Stomach (tissue), 9 donors: ENCODE data around the gene GBX1. TPM values are rescaled to one million over a fixed set of nuclear protein-coding genes. Genes with fewer than 3 reads are reported as not detected.

Experiments used
- DNase-seq, 2 donors: peaks; one replicate each; pipeline versions ENCODE4 v3.0.0 to v3.0.0-alpha.2; 2013 to 2019
- H3K27ac ChIP-seq, 5 donors: fragments of 200-600 bp in 4 of 5; sonication (generic) in 4 of 5; one replicate each; pipeline ENCODE4 v1.5.1; 2013 to 2019; ENCODE audit warnings: mild to moderate bottlenecking in 1 of 5, moderate library complexity in 1 of 5
- H3K27me3 ChIP-seq, 3 donors: fragments of 200-600 bp; sonication (generic); one replicate each; pipeline ENCODE4 v1.5.1; 2017 to 2019; ENCODE audit warnings: mixed run types in 1 of 3
- H3K36me3 ChIP-seq, 4 donors: fragments of 200-600 bp; sonication (generic); 1 replicate in 3 of 4; 2 replicates in 1 of 4; pipeline ENCODE4 v1.5.1; 2016 to 2019
- H3K4me1 ChIP-seq, 4 donors: fragments of 200-600 bp; sonication (generic); one replicate each; pipeline ENCODE4 v1.5.1; 2016 to 2019
- H3K4me3 ChIP-seq, 4 donors: fragments of 200-600 bp; sonication (generic) in 3 of 4; one replicate each; pipeline ENCODE4 v1.5.1; 2016 to 2019; ENCODE audit warnings: mild to moderate bottlenecking in 1 of 4
- H3K9me3 ChIP-seq, 4 donors: fragments of 200-600 bp; sonication (generic); one replicate each; pipeline ENCODE4 v1.5.1; 2016 to 2019
- CTCF ChIP-seq, 7 experiments: fragments of 450-650 bp in 4 of 7; fragments of 200-600 bp in 3 of 7; sonication (generic) in 3 of 7; IDR thresholded peaks; one replicate each; pipeline ENCODE4 v1.5.1; 2016 to 2019; ENCODE audit warnings: antibody characterized with exemption in 7 of 7, control low read depth in 2 of 7, mild to moderate bottlenecking in 1 of 7
- EP300 ChIP-seq: sonication (generic); formaldehyde crosslinking; IDR thresholded peaks from one replicate; pipeline ENCODE4 v1.6.1; 2017; ENCODE audit warnings: antibody characterized with exemption
- POLR2A ChIP-seq, 4 donors: fragments of 450-650 bp; IDR thresholded peaks; one replicate each; pipeline ENCODE4 v1.6.1; 2016; ENCODE audit warnings: antibody characterized with exemption in 4 of 4, control low read depth in 2 of 4, mild to moderate bottlenecking in 1 of 4, moderate library complexity in 1 of 4
- POLR2AphosphoS5 ChIP-seq, 3 donors: sonication (generic); formaldehyde crosslinking; IDR thresholded peaks; one replicate each; pipeline ENCODE4 v1.6.1; 2016; ENCODE audit warnings: antibody characterized with exemption in 3 of 3
- WGBS, 5 donors: extraction: QIAGEN DNeasy Blood & Tissue Kit in 3 of 5; methylation state at CpG; one replicate each; pipeline versions ENCODE4 v1.1.5 to v1.1.7; 2013 to 2018; 5-methylcytosine and 5-hydroxymethylcytosine counted together
- intact Hi-C: fragments of 100-400 bp; cut with DNase I; formaldehyde crosslinking; loops from one replicate; pipeline ENCODE4 v1.15.1; 2023; ENCODE audit warnings: low total_unique reads
- polyA plus RNA-seq, 3 donors: library from polyadenylated mRNA; stranded (reverse); fragments of 200-250 nt; gene quantifications; one replicate each; pipeline ENCODE4 v1.2.3, GENCODE V29; 2013
- total RNA-seq, 5 donors: library from RNA; depleted of rRNA; stranded (reverse); fragments of >200 nt; gene quantifications; one replicate each; pipeline versions ENCODE4 v1.1.0 to v1.2.3, GENCODE V29; 2014 to 2016
- donor health status: healthy with polysubstance abuse.
- donor health status: Bipolar disorder and iron deficiency.
- donor health status: healthy.

GBX1 gene
- total and polyA plus RNA-seq, 8 donors, result not detected

GRCh38 chr7:151204383-151205032 lies 37.0 kb upstream of the GBX1 start:
- WGBS, 5 donors, result 63 to 74% (median 66%) methylated on average over 29 to 48 of the region's 48 CpGs
- no peak for DNase-seq
- Histone ChIP-seq H3K36me3 (no peaks in the 10 kb centered on the region), H3K9me3 (no peaks in the 10 kb centered on the region), H3K27ac (no peak overlapping the region), H3K4me1 (peaks cover 0 to 5% (median 2%) of the 10 kb centered on the region in 4 donors), H3K27me3 (peaks cover 0 to 50% (median 21%) of the 10 kb centered on the region in 3 donors), H3K4me3 (no peak overlapping the region)
- TF ChIP-seq POLR2A (IDR thresholded peaks at IDR 0.05) (no peak), EP300 (no peak), CTCF (IDR thresholded peaks at IDR 0.05) (no peak), POLR2AphosphoS5 (IDR thresholded peaks at IDR 0.05) (no peak)
- intact Hi-C loops, result no loop called here

GRCh38 chr7:151202836-151203235 lies 35.3 kb upstream of the GBX1 start:
- no peak for TF ChIP-seq CTCF (IDR thresholded peaks at IDR 0.05)
- no peak for TF ChIP-seq POLR2A (IDR thresholded peaks at IDR 0.05)
- no peak for TF ChIP-seq POLR2AphosphoS5 (IDR thresholded peaks at IDR 0.05)
- TF ChIP-seq EP300, result no peak
- WGBS, 5 donors, result 93 to 98% (median 94%) methylated on average over 9 of the region's 9 CpGs
- Histone ChIP-seq H3K9me3 (no peaks in the 10 kb centered on the region), H3K36me3 (no peaks in the 10 kb centered on the region), H3K27ac (no peak overlapping the region), H3K4me1 (peaks cover 0 to 11% (median 5%) of the 10 kb centered on the region in 4 donors), H3K4me3 (no peak overlapping the region), H3K27me3 (peaks cover 0 to 51% (median 21%) of the 10 kb centered on the region in 3 donors)
- intact Hi-C loops, result no loop called here
- no peak for DNase-seq

GRCh38 chr7:151201751-151202150 lies 34.3 kb upstream of the GBX1 start:
- no peaks in the 10 kb centered on the region for H3K36me3 ChIP-seq
- H3K4me3 ChIP-seq, result no peak overlapping the region
- intact Hi-C loops, result no loop called here
- no peak for DNase-seq
- TF ChIP-seq POLR2AphosphoS5 (IDR thresholded peaks at IDR 0.05), result no peak
- no peak for TF ChIP-seq POLR2A (IDR thresholded peaks at IDR 0.05)
- no peaks in the 10 kb centered on the region for H3K9me3 ChIP-seq
- H3K4me1 ChIP-seq, result peaks cover 0 to 11% (median 5%) of the 10 kb centered on the region in 4 donors
- peaks cover 0 to 52% (median 19%) of the 10 kb centered on the region in 3 donors for H3K27me3 ChIP-seq
- H3K27ac ChIP-seq, result no peak overlapping the region
- 81 to 85% (median 83%) methylated on average over 4 of the region's 4 CpGs for WGBS, 5 donors

- WGBS, 5 donors, result 65 to 81% (median 71%) methylated on average over 3 of the region's 3 CpGs
Observed at GRCh38 chr7:151201344-151201743, 33.9 kb upstream of the GBX1 start.

More at GRCh38 chr7:151201344-151201743, 33.9 kb upstream of the GBX1 start:
- peaks cover 0 to 52% (median 18%) of the 10 kb centered on the region in 3 donors for H3K27me3 ChIP-seq
- no peak overlapping the region for H3K27ac ChIP-seq
- H3K36me3 ChIP-seq, result no peaks in the 10 kb centered on the region
- TF ChIP-seq POLR2A (IDR thresholded peaks at IDR 0.05) (no peak), EP300 (no peak), CTCF (IDR thresholded peaks at IDR 0.05) (no peak), POLR2AphosphoS5 (IDR thresholded peaks at IDR 0.05) (no peak)
- H3K4me1 ChIP-seq, result peaks cover 0 to 11% (median 5%) of the 10 kb centered on the region in 4 donors
- no peak for DNase-seq
- intact Hi-C loops, result no loop called here
- H3K4me3 ChIP-seq, result no peak overlapping the region
- H3K9me3 ChIP-seq, result no peaks in the 10 kb centered on the region
